ENCODE measurements around the gene ASCL4.
A peak's percentile ranks its signal among the peaks of the same experiment; 100 is the strongest.
"Not testable (repeated sequence)": the region's sequence is repeated elsewhere in the genome, so short reads cannot be mapped to it uniquely, and the experiment has no call there.

Gene ASCL4

GRCh38 chr12:107774349-107775029 lies at the start of gene ASCL4:
ASCL4 (plus strand) TSS chr12:107774704; CDS start chr12:107775219, 515 bp downstream.
- no peak within 1 kb of the TSS for H3K27ac Mint-ChIP-seq
- H3K36me3 Mint-ChIP-seq: no peaks in the 10 kb centered on the region
- peak within 1 kb of the TSS; percentile 75 for H3K4me3 Mint-ChIP-seq
- peaks cover 19% of the 10 kb centered on the region for H3K4me1 Mint-ChIP-seq (ENCODE audit: low read depth)
- H3K27me3 Mint-ChIP-seq: peaks cover 48% of the 10 kb centered on the region
- no peaks in the 10 kb centered on the region for H3K9me3 Mint-ChIP-seq (ENCODE audit: low read depth)

GRCh38 chr12:107727327-107727726 lies 47.2 kb upstream of the ASCL4 start:
- not testable (repeated sequence) for H3K36me3 Mint-ChIP-seq; H3K27me3 Mint-ChIP-seq; H3K4me3 Mint-ChIP-seq; H3K4me1 Mint-ChIP-seq (ENCODE audit: low read depth); H3K9me3 Mint-ChIP-seq (ENCODE audit: low read depth); H3K27ac Mint-ChIP-seq

GRCh38 chr12:107727742-107728141 lies 46.8 kb upstream of the ASCL4 start:
- not testable (repeated sequence) for H3K27ac Mint-ChIP-seq; H3K36me3 Mint-ChIP-seq; H3K4me3 Mint-ChIP-seq; H3K9me3 Mint-ChIP-seq (ENCODE audit: low read depth); H3K4me1 Mint-ChIP-seq (ENCODE audit: low read depth); H3K27me3 Mint-ChIP-seq

GRCh38 chr12:107730618-107731341 lies 43.7 kb upstream of the ASCL4 start:
- no peaks in the 10 kb centered on the region for H3K4me1 Mint-ChIP-seq (ENCODE audit: low read depth)
- H3K4me3 Mint-ChIP-seq: no peak overlapping the region
- H3K27ac Mint-ChIP-seq: no peak overlapping the region
- H3K9me3 Mint-ChIP-seq (ENCODE audit: low read depth): no peaks in the 10 kb centered on the region
- peaks cover 8% of the 10 kb centered on the region for H3K36me3 Mint-ChIP-seq
- H3K27me3 Mint-ChIP-seq: no peaks in the 10 kb centered on the region

- H3K9me3 Mint-ChIP-seq (ENCODE audit: low read depth): no peaks in the 10 kb centered on the region
- peaks cover 8% of the 10 kb centered on the region for H3K36me3 Mint-ChIP-seq
- H3K27ac Mint-ChIP-seq: no peak overlapping the region
- H3K4me1 Mint-ChIP-seq (ENCODE audit: low read depth): no peaks in the 10 kb centered on the region
- no peak overlapping the region for H3K4me3 Mint-ChIP-seq
- no peaks in the 10 kb centered on the region for H3K27me3 Mint-ChIP-seq
These were observed 43.1 kb upstream of the ASCL4 start for GRCh38 chr12:107731366-107731765.

GRCh38 chr12:107732365-107732764 lies 42.1 kb upstream of the ASCL4 start:
- Mint-ChIP-seq H3K27ac (no peak overlapping the region), H3K27me3 (no peaks in the 10 kb centered on the region), H3K9me3 (ENCODE audit: low read depth) (no peaks in the 10 kb centered on the region), H3K36me3 (peaks cover 8% of the 10 kb centered on the region), H3K4me3 (no peak overlapping the region), H3K4me1 (ENCODE audit: low read depth) (peaks cover 7% of the 10 kb centered on the region)

- H3K27ac Mint-ChIP-seq: peak overlapping the region; percentile 2
- peaks cover 13% of the 10 kb centered on the region for H3K36me3 Mint-ChIP-seq
- no peaks in the 10 kb centered on the region for H3K27me3 Mint-ChIP-seq
- no peaks in the 10 kb centered on the region for H3K9me3 Mint-ChIP-seq (ENCODE audit: low read depth)
- no peak overlapping the region for H3K4me3 Mint-ChIP-seq
- H3K4me1 Mint-ChIP-seq (ENCODE audit: low read depth): peaks cover 17% of the 10 kb centered on the region
These were observed 40.4 kb upstream of the ASCL4 start for GRCh38 chr12:107734139-107734538.

- Mint-ChIP-seq H3K27ac (peak overlapping the region; percentile 41), H3K27me3 (no peaks in the 10 kb centered on the region), H3K36me3 (peaks cover 17% of the 10 kb centered on the region), H3K4me1 (ENCODE audit: low read depth) (peaks cover 17% of the 10 kb centered on the region), H3K9me3 (ENCODE audit: low read depth) (no peaks in the 10 kb centered on the region), H3K4me3 (no peak overlapping the region)
These were observed 38.7 kb upstream of the ASCL4 start for GRCh38 chr12:107735763-107736162.

GRCh38 chr12:107736914-107737313 lies 37.6 kb upstream of the ASCL4 start:
- H3K4me3 Mint-ChIP-seq: no peak overlapping the region
- no peaks in the 10 kb centered on the region for H3K9me3 Mint-ChIP-seq (ENCODE audit: low read depth)
- peaks cover 23% of the 10 kb centered on the region for H3K36me3 Mint-ChIP-seq
- H3K27ac Mint-ChIP-seq: peak overlapping the region; percentile 41
- no peaks in the 10 kb centered on the region for H3K27me3 Mint-ChIP-seq
- H3K4me1 Mint-ChIP-seq (ENCODE audit: low read depth): peaks cover 17% of the 10 kb centered on the region

- Mint-ChIP-seq H3K36me3 (peaks cover 3% of the 10 kb centered on the region), H3K27ac (no peak overlapping the region), H3K4me3 (no peak overlapping the region), H3K27me3 (no peaks in the 10 kb centered on the region), H3K9me3 (ENCODE audit: low read depth) (no peaks in the 10 kb centered on the region), H3K4me1 (ENCODE audit: low read depth) (peaks cover 4% of the 10 kb centered on the region)
These were observed 26.0 kb upstream of the ASCL4 start for GRCh38 chr12:107748472-107748871.

GRCh38 chr12:107749083-107749482 lies 25.4 kb upstream of the ASCL4 start:
- Mint-ChIP-seq H3K9me3 (ENCODE audit: low read depth) (no peaks in the 10 kb centered on the region), H3K4me3 (no peak overlapping the region), H3K27me3 (no peaks in the 10 kb centered on the region), H3K36me3 (peaks cover 3% of the 10 kb centered on the region), H3K4me1 (ENCODE audit: low read depth) (peaks cover 4% of the 10 kb centered on the region), H3K27ac (no peak overlapping the region)

- Mint-ChIP-seq H3K4me3 (peak overlapping the region; percentile 92), H3K36me3 (no peaks in the 10 kb centered on the region), H3K4me1 (ENCODE audit: low read depth) (peaks cover 33% of the 10 kb centered on the region), H3K27ac (peak overlapping the region; percentile 46), H3K27me3 (no peaks in the 10 kb centered on the region), H3K9me3 (ENCODE audit: low read depth) (no peaks in the 10 kb centered on the region)
These were observed 15.1 kb upstream of the ASCL4 start for GRCh38 chr12:107759410-107759809.

GRCh38 chr12:107760207-107760808 lies 14.2 kb upstream of the ASCL4 start:
- Mint-ChIP-seq H3K36me3 (no peaks in the 10 kb centered on the region), H3K4me1 (ENCODE audit: low read depth) (peaks cover 33% of the 10 kb centered on the region), H3K9me3 (ENCODE audit: low read depth) (no peaks in the 10 kb centered on the region), H3K27ac (peak overlapping the region; percentile 75), H3K27me3 (no peaks in the 10 kb centered on the region), H3K4me3 (peak overlapping the region; percentile 92)

GRCh38 chr12:107760809-107761501 lies 13.5 kb upstream of the ASCL4 start, which contains the start of gene PRDM4:
PRDM4 (minus strand) TSS chr12:107761137; CDS start chr12:107760515, 622 bp downstream.
- H3K4me3 Mint-ChIP-seq: peak within 1 kb of the TSS; percentile 92
- peak within 1 kb of the TSS; percentile 75 for H3K27ac Mint-ChIP-seq
- no peaks in the 10 kb centered on the region for H3K9me3 Mint-ChIP-seq (ENCODE audit: low read depth)
- peaks cover 33% of the 10 kb centered on the region for H3K4me1 Mint-ChIP-seq (ENCODE audit: low read depth)
- no peaks in the 10 kb centered on the region for H3K36me3 Mint-ChIP-seq
- no peaks in the 10 kb centered on the region for H3K27me3 Mint-ChIP-seq

- no peaks in the 10 kb centered on the region for H3K27me3 Mint-ChIP-seq
- peak overlapping the region; percentile 50 for H3K27ac Mint-ChIP-seq
- no peaks in the 10 kb centered on the region for H3K36me3 Mint-ChIP-seq
- peaks cover 33% of the 10 kb centered on the region for H3K4me1 Mint-ChIP-seq (ENCODE audit: low read depth)
- H3K4me3 Mint-ChIP-seq: peak overlapping the region; percentile 86
- no peaks in the 10 kb centered on the region for H3K9me3 Mint-ChIP-seq (ENCODE audit: low read depth)
These were observed 13.0 kb upstream of the ASCL4 start for GRCh38 chr12:107761502-107761904.

Data from activated naive CD8-positive, alpha-beta T cell (primary cell).